HEK293 (cell line): ENCODE data around the gene CD82.

Source experiments
- CTCF ChIA-PET: fragments of 350-600 bp; formaldehyde crosslinking; extraction: SDS; loops from one replicate; lab custom pipeline; 2021; ENCODE audit warnings: antibody characterized with exemption; lab: Yijun Ruan, JAX
- POLR2A ChIA-PET: fragments of 300-600 bp; formaldehyde crosslinking; extraction: SDS; loops from one replicate; lab custom pipeline; 2020; ENCODE audit warnings: antibody characterized with exemption, inconsistent platforms; lab: Yijun Ruan, JAX
- H3K27ac ChIP-seq: fragments of 200-500 bp; sonication (Bioruptor generic); 2 replicates; pipeline ENCODE4 v1.5.1; 2014; ENCODE audit warnings: low read depth, low read length, control low read depth, inconsistent platforms; ENCODE audit errors: extremely low read depth
- H3K36me3 ChIP-seq, 2 experiments: fragments of 200-500 bp in 1 of 2; sonication (Bioruptor generic) in 1 of 2; 1 replicate in 1 of 2; 2 replicates in 1 of 2; pipeline ENCODE4 v1.5.1; 2014 to 2017; ENCODE audit warnings: inconsistent platforms in 2 of 2, low read length in 2 of 2; ENCODE audit not compliant: control insufficient read depth in 2 of 2, insufficient read depth in 1 of 2
- H3K4me1 ChIP-seq: fragments of 200-500 bp; sonication (Bioruptor generic); 2 replicates; pipeline ENCODE4 v1.5.1; 2014; ENCODE audit warnings: mild to moderate bottlenecking, low read length, inconsistent platforms; ENCODE audit not compliant: control insufficient read depth, insufficient read depth
- H3K4me3 ChIP-seq: 2 replicates; pipeline ENCODE4 v1.5.1; 2011; ENCODE audit warnings: low read depth, mild to moderate bottlenecking, control low read depth, low read length, moderate library complexity
- H3K9me3 ChIP-seq: fragments of 200-500 bp; sonication (Bioruptor generic); 2 replicates; pipeline ENCODE4 v1.5.1; 2014; ENCODE audit warnings: low read depth, low read length, inconsistent platforms; ENCODE audit not compliant: control insufficient read depth, insufficient read depth
- BCL11A ChIP-seq: fragments of 450-650 bp; formaldehyde crosslinking; IDR thresholded peaks from 2 replicates; pipeline ENCODE4 v1.5.1; 2016; ENCODE audit warnings: low read depth, missing biosample characterization, missing genetic modification characterization
- BCL11B ChIP-seq: fragments of 450-650 bp; formaldehyde crosslinking; IDR thresholded peaks from 2 replicates; pipeline ENCODE4 v1.5.1; 2016; ENCODE audit warnings: low read depth, missing biosample characterization, missing genetic modification characterization
- IKZF3 ChIP-seq: fragments of 450-650 bp; IDR thresholded peaks from 2 replicates; pipeline ENCODE4 v1.5.0; 2018; ENCODE audit warnings: missing biosample characterization, mild to moderate bottlenecking, missing genetic modification characterization, moderate library complexity
- KLF1 ChIP-seq: fragments of 450-650 bp; formaldehyde crosslinking; IDR thresholded peaks from 2 replicates; pipeline ENCODE4 v1.5.1; 2016; ENCODE audit warnings: missing biosample characterization, missing genetic modification characterization
- OSR2 ChIP-seq: fragments of 450-650 bp; formaldehyde crosslinking; IDR thresholded peaks from 2 replicates; pipeline ENCODE4 v1.5.1; 2016; ENCODE audit warnings: missing biosample characterization, missing genetic modification characterization
- SALL2 ChIP-seq: fragments of 450-650 bp; formaldehyde crosslinking; IDR thresholded peaks from 2 replicates; pipeline ENCODE4 v1.5.0; 2017; ENCODE audit warnings: missing biosample characterization, mild to moderate bottlenecking, missing genetic modification characterization, borderline replicate concordance
- WT1 ChIP-seq: fragments of 450-650 bp; formaldehyde crosslinking; IDR thresholded peaks from 2 replicates; pipeline ENCODE4 v1.5.1; 2016; ENCODE audit warnings: missing biosample characterization, missing genetic modification characterization
- ZNF157 ChIP-seq: fragments of 450-650 bp; formaldehyde crosslinking; IDR thresholded peaks from 2 replicates; pipeline ENCODE4 v1.5.1; 2016; ENCODE audit warnings: missing biosample characterization, missing genetic modification characterization
- ZNF16 ChIP-seq: fragments of 450-650 bp; formaldehyde crosslinking; IDR thresholded peaks from 2 replicates; pipeline ENCODE4 v1.5.1; 2016; ENCODE audit warnings: low read depth, missing biosample characterization, missing genetic modification characterization
- ZNF175 ChIP-seq: fragments of 450-650 bp; formaldehyde crosslinking; IDR thresholded peaks from 2 replicates; pipeline ENCODE4 v1.5.1; 2016; ENCODE audit warnings: missing biosample characterization, missing genetic modification characterization
- ZNF404 ChIP-seq: fragments of 450-650 bp; formaldehyde crosslinking; IDR thresholded peaks from 2 replicates; pipeline ENCODE4 v1.5.1; 2017; ENCODE audit warnings: missing biosample characterization, missing genetic modification characterization
- ZNF664 ChIP-seq: fragments of 450-650 bp; formaldehyde crosslinking; IDR thresholded peaks from 2 replicates; pipeline ENCODE4 v1.5.1; 2016; ENCODE audit warnings: missing biosample characterization, missing genetic modification characterization
- TF ChIP-seq, protein P1 (sequence below): fragments of 450-650 bp; formaldehyde crosslinking; conservative IDR thresholded peaks from 2 replicates; pipeline ENCODE4 v1.5.1; 2016; ENCODE audit warnings: low read depth, missing biosample characterization, missing genetic modification characterization
- TF ChIP-seq, protein P2 (sequence below): fragments of 450-650 bp; formaldehyde crosslinking; IDR thresholded peaks from 2 replicates; pipeline ENCODE4 v1.5.1; 2016; ENCODE audit warnings: missing biosample characterization, missing genetic modification characterization, borderline replicate concordance

Gene CD82

DNA sequence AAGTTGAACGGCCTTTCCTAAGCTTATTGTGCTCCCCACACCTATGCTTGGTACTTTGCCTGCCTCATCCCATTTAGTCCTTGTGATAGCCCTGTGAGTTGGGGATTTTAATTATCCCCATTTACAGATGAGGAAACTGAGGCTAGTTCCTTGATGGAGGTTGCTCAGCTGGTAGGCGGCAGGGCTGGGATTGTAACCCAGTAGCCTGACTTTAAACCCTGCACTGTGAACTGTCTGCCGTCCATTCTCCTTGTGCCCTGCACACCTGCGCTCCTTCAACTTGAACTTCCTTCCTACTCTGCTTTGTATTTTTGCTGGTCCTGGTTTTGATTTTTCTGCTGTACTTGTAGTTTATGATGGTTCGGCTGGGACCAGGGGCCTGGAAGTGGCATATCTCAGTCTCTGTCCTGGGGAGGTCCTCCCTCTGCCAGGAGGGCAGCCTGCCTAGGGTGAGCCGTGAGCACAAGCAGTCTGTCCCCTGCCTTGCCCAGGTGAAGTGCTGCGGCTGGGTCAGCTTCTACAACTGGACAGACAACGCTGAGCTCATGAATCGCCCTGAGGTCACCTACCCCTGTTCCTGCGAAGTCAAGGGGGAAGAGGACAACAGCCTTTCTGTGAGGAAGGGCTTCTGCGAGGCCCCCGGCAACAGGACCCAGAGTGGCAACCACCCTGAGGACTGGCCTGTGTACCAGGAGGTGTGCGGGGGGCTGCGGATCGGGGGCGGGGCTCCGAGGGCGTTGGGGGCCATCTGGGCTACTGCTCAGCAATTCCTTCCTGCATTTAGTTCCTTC lies 52.4 kb downstream of the CD82 start:
- no peaks in the 10 kb centered on the region for H3K4me1 ChIP-seq
- no peak for TF ChIP-seq BCL11A (tag by site-specific recombination)
- TF ChIP-seq ZNF157 (tag by site-specific recombination) = no peak
- TF ChIP-seq, protein P1, sequence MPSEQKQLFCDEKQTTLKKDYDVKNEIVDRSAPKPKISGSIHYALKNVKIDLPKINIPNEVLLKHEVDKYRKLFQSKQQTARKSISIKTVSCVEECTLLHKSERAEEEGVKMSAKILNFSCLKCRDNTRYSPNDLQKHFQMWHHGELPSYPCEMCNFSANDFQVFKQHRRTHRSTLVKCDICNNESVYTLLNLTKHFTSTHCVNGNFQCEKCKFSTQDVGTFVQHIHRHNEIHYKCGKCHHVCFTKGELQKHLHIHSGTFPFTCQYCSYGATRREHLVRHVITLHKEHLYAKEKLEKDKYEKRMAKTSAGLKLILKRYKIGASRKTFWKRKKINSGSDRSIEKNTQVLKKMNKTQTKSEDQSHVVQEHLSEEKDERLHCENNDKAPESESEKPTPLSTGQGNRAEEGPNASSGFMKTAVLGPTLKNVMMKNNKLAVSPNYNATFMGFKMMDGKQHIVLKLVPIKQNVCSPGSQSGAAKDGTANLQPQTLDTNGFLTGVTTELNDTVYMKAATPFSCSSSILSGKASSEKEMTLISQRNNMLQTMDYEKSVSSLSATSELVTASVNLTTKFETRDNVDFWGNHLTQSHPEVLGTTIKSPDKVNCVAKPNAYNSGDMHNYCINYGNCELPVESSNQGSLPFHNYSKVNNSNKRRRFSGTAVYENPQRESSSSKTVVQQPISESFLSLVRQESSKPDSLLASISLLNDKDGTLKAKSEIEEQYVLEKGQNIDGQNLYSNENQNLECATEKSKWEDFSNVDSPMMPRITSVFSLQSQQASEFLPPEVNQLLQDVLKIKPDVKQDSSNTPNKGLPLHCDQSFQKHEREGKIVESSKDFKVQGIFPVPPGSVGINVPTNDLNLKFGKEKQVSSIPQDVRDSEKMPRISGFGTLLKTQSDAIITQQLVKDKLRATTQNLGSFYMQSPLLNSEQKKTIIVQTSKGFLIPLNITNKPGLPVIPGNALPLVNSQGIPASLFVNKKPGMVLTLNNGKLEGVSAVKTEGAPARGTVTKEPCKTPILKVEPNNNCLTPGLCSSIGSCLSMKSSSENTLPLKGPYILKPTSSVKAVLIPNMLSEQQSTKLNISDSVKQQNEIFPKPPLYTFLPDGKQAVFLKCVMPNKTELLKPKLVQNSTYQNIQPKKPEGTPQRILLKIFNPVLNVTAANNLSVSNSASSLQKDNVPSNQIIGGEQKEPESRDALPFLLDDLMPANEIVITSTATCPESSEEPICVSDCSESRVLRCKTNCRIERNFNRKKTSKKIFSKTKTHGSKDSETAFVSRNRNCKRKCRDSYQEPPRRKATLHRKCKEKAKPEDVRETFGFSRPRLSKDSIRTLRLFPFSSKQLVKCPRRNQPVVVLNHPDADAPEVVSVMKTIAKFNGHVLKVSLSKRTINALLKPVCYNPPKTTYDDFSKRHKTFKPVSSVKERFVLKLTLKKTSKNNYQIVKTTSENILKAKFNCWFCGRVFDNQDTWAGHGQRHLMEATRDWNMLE (tag by site-specific recombination) = no peak
- TF ChIP-seq BCL11B (tag by site-specific recombination) = no peak
- no peak for TF ChIP-seq OSR2 (tag by site-specific recombination)
- no peak for TF ChIP-seq ZNF664 (tag by site-specific recombination)
- no peak for TF ChIP-seq ZNF16
- no peak for TF ChIP-seq ZNF175
- TF ChIP-seq, protein P2, sequence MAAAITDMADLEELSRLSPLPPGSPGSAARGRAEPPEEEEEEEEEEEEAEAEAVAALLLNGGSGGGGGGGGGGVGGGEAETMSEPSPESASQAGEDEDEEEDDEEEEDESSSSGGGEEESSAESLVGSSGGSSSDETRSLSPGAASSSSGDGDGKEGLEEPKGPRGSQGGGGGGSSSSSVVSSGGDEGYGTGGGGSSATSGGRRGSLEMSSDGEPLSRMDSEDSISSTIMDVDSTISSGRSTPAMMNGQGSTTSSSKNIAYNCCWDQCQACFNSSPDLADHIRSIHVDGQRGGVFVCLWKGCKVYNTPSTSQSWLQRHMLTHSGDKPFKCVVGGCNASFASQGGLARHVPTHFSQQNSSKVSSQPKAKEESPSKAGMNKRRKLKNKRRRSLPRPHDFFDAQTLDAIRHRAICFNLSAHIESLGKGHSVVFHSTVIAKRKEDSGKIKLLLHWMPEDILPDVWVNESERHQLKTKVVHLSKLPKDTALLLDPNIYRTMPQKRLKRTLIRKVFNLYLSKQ = no peak
- no peak for TF ChIP-seq ZNF404 (tag by site-specific recombination)
- H3K27ac ChIP-seq = no peak overlapping the region
- H3K36me3 ChIP-seq = no peaks in the 10 kb centered on the region
- no peak overlapping the region for H3K4me3 ChIP-seq
- no peaks in the 10 kb centered on the region for H3K9me3 ChIP-seq
- CTCF ChIA-PET = interaction anchor here (0.6 to 8.0 kb wide), 41 partner anchors 9 to 524 kb away, joined by 3 to 275 read pairs (median 5); partner anchors contain the start of genes CD82 and EXT2
- POLR2A ChIA-PET = interaction anchor here (0.6 to 1.5 kb wide), 4 partner anchors 53 to 275 kb away, joined by 3 to 9 read pairs (median 4); partner anchors contain the start of gene CD82

DNA sequence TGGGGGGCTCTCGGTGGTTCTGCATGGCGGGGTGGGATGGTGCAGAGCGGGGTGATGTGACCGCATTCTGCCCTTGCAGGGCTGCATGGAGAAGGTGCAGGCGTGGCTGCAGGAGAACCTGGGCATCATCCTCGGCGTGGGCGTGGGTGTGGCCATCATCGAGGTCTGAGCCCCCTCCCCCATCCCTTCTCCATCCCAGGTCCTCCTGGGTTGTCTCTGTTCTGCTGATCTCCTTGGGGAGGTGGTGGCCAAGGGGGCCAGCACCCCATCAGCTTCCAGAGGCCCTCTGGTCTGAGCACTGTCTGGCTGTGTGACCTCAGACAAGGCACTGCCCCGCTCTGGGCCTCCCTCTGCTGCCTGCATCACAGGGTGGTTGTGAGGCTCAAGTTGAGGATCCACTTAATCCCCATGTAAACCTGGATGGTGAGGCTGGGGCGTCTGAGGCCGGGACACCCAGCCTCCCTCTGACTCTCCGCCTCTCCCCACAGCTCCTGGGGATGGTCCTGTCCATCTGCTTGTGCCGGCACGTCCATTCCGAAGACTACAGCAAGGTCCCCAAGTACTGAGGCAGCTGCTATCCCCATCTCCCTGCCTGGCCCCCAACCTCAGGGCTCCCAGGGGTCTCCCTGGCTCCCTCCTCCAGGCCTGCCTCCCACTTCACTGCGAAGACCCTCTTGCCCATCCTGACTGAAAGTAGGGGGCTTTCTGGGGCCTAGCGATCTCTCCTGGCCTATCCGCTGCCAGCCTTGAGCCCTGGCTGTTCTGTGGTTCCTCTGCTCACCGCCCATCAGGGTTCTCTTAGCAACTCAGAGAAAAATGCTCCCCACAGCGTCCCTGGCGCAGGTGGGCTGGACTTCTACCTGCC lies 53.3 kb downstream of the CD82 start:
- TF ChIP-seq WT1 (no peak), KLF1 (tag by site-specific recombination) (no peak), IKZF3 (no peak)
- CTCF ChIA-PET = interaction anchor here (0.6 to 8.0 kb wide), 5 partner anchors 49 to 331 kb away, joined by 4 to 275 read pairs (median 10); partner anchors contain the start of gene CD82
- Histone ChIP-seq H3K4me1 (no peaks in the 10 kb centered on the region), H3K4me3 (no peak overlapping the region), H3K9me3 (no peaks in the 10 kb centered on the region), H3K36me3 (no peaks in the 10 kb centered on the region), H3K27ac (no peak overlapping the region)
- POLR2A ChIA-PET = no interaction called here

DNA sequence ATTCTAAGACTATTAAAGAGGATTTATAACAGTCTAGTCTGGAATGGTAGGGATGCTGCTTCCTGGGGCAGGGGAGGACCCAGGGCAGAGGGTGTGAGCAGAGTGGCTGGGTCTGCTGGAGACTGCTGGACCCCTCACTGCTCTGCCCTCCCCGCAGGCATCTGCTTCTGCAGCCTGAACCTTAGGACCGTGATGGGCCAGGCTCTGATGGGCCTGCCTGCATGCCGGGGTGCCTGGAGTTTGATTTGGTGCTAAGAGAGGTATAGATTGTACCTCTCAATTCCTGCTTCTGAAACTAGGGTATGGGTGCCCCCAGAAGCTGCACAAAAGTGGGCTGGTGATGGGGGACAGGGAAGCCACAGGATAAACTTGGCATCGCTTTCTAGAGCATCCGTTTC lies 54.9 kb downstream of the CD82 start:
- H3K27ac ChIP-seq = no peak overlapping the region
- H3K4me1 ChIP-seq = no peaks in the 10 kb centered on the region
- POLR2A ChIA-PET = no interaction called here
- no peak for TF ChIP-seq SALL2 (tag by site-specific recombination)
- TF ChIP-seq, all 188 proteins: peak for 0
- Histone ChIP-seq H3K4me3 (no peak overlapping the region), H3K36me3 (no peaks in the 10 kb centered on the region), H3K9me3 (no peaks in the 10 kb centered on the region)
- CTCF ChIA-PET = interaction anchor here (0.5 to 8.0 kb wide), 24 partner anchors 9 to 914 kb away, joined by 3 to 275 read pairs (median 4); partner anchors contain the start of gene CD82
